Measurements from ENCODE around the gene KBTBD12.

- TF ChIP-seq ZNF274 (IDR thresholded peaks at IDR 0.05; ENCODE audit: low read depth, low read length) (no peak), YY1 (IDR thresholded peaks at IDR 0.05; ENCODE audit: insufficient read depth, insufficient read length) (no peak)
Observed at GRCh38 chr3:127920738-127921137, 5.7 kb downstream of the KBTBD12 start.

All from NT2/D1 (cell line).